WTC11 (cell line): ENCODE measurements around the gene PRKCE.

Experiments used
- FOXJ3 ChIP-seq: sonication (generic); formaldehyde crosslinking; IDR thresholded peaks from 2 replicates; pipeline ENCODE4 v1.9.0; 2021; ENCODE audit warnings: missing genetic modification reagents, mild to moderate bottlenecking, borderline replicate concordance
- NFYB ChIP-seq: sonication (generic); formaldehyde crosslinking; conservative IDR thresholded peaks from 2 replicates; pipeline ENCODE4 v1.8.0; 2022; ENCODE audit warnings: low read depth, missing genetic modification reagents
- SP1 ChIP-seq: sonication (generic); formaldehyde crosslinking; conservative IDR thresholded peaks from 2 replicates; pipeline ENCODE4 v1.8.1; 2022; ENCODE audit warnings: missing genetic modification reagents
- ZNF138 ChIP-seq: sonication (generic); formaldehyde crosslinking; conservative IDR thresholded peaks from 2 replicates; pipeline ENCODE4 v1.8.1; 2022; ENCODE audit warnings: mild to moderate bottlenecking, moderate library complexity, missing genetic modification reagents

- no peak for TF ChIP-seq SP1
- TF ChIP-seq FOXJ3, result no peak
- TF ChIP-seq NFYB, result no peak
- no peak for TF ChIP-seq ZNF138 (CRISPR knock-in tag)
Observed at GRCh38 chr2:46229134-46230063, 577.9 kb downstream of the PRKCE start.
